GM15510 (cell line): Measurements from ENCODE around the gene CALML5.

Experiments
- POLR2A ChIP-seq: IDR thresholded peaks from 3 replicates; pipeline ENCODE4 v1.6.1; 2011; ENCODE audit warnings: borderline replicate concordance; ENCODE audit not compliant: insufficient read length; ENCODE audit errors: extremely low read depth

The CALML5 gene

GRCh38 chr10:5503477-5503835 lies 4.1 kb upstream of the CALML5 start:
- TF ChIP-seq POLR2A: no peak

GRCh38 chr10:5502571-5503476 lies 3.5 kb upstream of the CALML5 start:
- TF ChIP-seq POLR2A: no peak

GRCh38 chr10:5502061-5502521 lies 2.7 kb upstream of the CALML5 start:
- TF ChIP-seq POLR2A: no peak

GRCh38 chr10:5500910-5501309 lies 1.5 kb upstream of the CALML5 start:
- TF ChIP-seq POLR2A: no peak

- no peak for TF ChIP-seq POLR2A
Observed at GRCh38 chr10:5500162-5500670, 846 bp upstream of the CALML5 start.

- no peak for TF ChIP-seq POLR2A
Observed at GRCh38 chr10:5498791-5499492, 428 bp downstream of the CALML5 start.

- TF ChIP-seq POLR2A: no peak
Observed at GRCh38 chr10:5497948-5498730, 1.2 kb downstream of the CALML5 start.

GRCh38 chr10:5497289-5497688 lies 2.1 kb downstream of the CALML5 start:
- no peak for TF ChIP-seq POLR2A

- TF ChIP-seq POLR2A: no peak
Observed at GRCh38 chr10:5496261-5497250, 2.8 kb downstream of the CALML5 start.

GRCh38 chr10:5494611-5495010 lies 4.8 kb downstream of the CALML5 start:
- TF ChIP-seq POLR2A: no peak

GRCh38 chr10:5493691-5494090 lies 5.7 kb downstream of the CALML5 start:
- TF ChIP-seq POLR2A: no peak

GRCh38 chr10:5492929-5493576 lies 6.3 kb downstream of the CALML5 start:
- no peak for TF ChIP-seq POLR2A

- TF ChIP-seq POLR2A: no peak
Observed at GRCh38 chr10:5492322-5492855, 7.0 kb downstream of the CALML5 start.

GRCh38 chr10:5491477-5491876 lies 7.9 kb downstream of the CALML5 start:
- no peak for TF ChIP-seq POLR2A
